A549 (cell line): ENCODE results near the gene CXXC5. TPM values are rescaled to one million over a fixed set of nuclear protein-coding genes. Genes with fewer than 3 reads are reported as not detected.

Experiments
- ATAC-seq, 2 experiments: fragments of 200-7000 bp in 1 of 2; fragments of >200 bp in 1 of 2; cut with Nextera tagmentation in 1 of 2; cut with Tn5 transposase in 1 of 2; 3 replicates each; pipeline versions ENCODE4 v1.8.0 to v1.9.1; 2018 to 2020; ENCODE audit warnings: mild to moderate bottlenecking in 1 of 2, moderate library complexity in 1 of 2
- CTCF ChIA-PET: fragments of 300-600 bp; sonication (Branson Sonifier 250); formaldehyde crosslinking; extraction: SDS; loops from one replicate; lab custom pipeline; 2021; ENCODE audit warnings: antibody characterized with exemption, inconsistent platforms; lab: Yijun Ruan, JAX
- POLR2A ChIA-PET: fragments of 350-600 bp; formaldehyde crosslinking; extraction: SDS; loops from one replicate; lab custom pipeline; 2021; ENCODE audit warnings: antibody characterized with exemption, inconsistent platforms; lab: Yijun Ruan, JAX
- DNase-seq, 2 experiments: peaks; one replicate each; pipeline versions ENCODE4 v3.0.0 to v3.0.0-alpha.2; 2011 to 2016; ENCODE audit warnings: low read depth in 1 of 2, low spot score in 1 of 2
- FAIRE-seq: peaks from 2 replicates; lab custom pipeline; 2011; peaks lifted over from hg19 to GRCh38; lab: Jason Lieb, UNC
- H3K27ac ChIP-seq, 2 experiments: fragments of >200 bp; sonication (Bioruptor Twin); formaldehyde crosslinking; 3 replicates each; pipeline ENCODE4 v1.5.1; 2016 to 2017
- H3K4me1 ChIP-seq: fragments of >200 bp; sonication (Bioruptor Twin); formaldehyde crosslinking; 3 replicates; pipeline ENCODE4 v1.6.1; 2016
- H3K4me2 ChIP-seq: fragments of >200 bp; sonication (Bioruptor Twin); formaldehyde crosslinking; 3 replicates; pipeline ENCODE4 v1.6.1; 2016
- H3K4me3 ChIP-seq: fragments of >200 bp; sonication (Bioruptor Twin); formaldehyde crosslinking; 3 replicates; pipeline ENCODE4 v1.5.1; 2016
- H3K9me3 ChIP-seq: fragments of >200 bp; sonication (Bioruptor Twin); formaldehyde crosslinking; 3 replicates; pipeline ENCODE4 v1.6.1; 2016
- BHLHE40 ChIP-seq: IDR thresholded peaks from 2 replicates; pipeline ENCODE4 v1.6.1; 2012; ENCODE audit warnings: low read depth, low read length, inconsistent platforms
- CBX8 ChIP-seq: fragments of 200-600 bp; sonication (generic); IDR thresholded peaks from 2 replicates; pipeline ENCODE4 v1.6.1; 2016
- CEBPB ChIP-seq, 2 experiments: fragments of >200 bp in 1 of 2; sonication (Bioruptor Twin) in 1 of 2; formaldehyde crosslinking in 1 of 2; IDR thresholded peaks; 2 replicates each; pipeline ENCODE4 v1.6.1; 2012 to 2016
- CHD2 ChIP-seq: fragments of 150-350 bp; IDR thresholded peaks from 2 replicates; pipeline ENCODE4 v1.6.1; 2014; ENCODE audit warnings: low read length; ENCODE audit not compliant: partially characterized antibody
- EHMT2 ChIP-seq: fragments of 200-600 bp; sonication (generic); IDR thresholded peaks from 2 replicates; pipeline ENCODE4 v1.6.1; 2016; ENCODE audit warnings: antibody characterized with exemption, low read depth, mild to moderate bottlenecking, moderate library complexity
- EP300 ChIP-seq, 2 experiments: fragments of >200 bp; sonication (Bioruptor Twin); formaldehyde crosslinking; IDR thresholded peaks; 2 replicates in 1 of 2; 3 replicates in 1 of 2; pipeline ENCODE4 v1.6.1; 2016 to 2017
- FOSB ChIP-seq: fragments of 250-450 bp; sonication (Bioruptor Pico); IDR thresholded peaks from 2 replicates; pipeline ENCODE4 v1.5.0; 2020; ENCODE audit warnings: mild to moderate bottlenecking, moderate library complexity
- HDAC2 ChIP-seq: fragments of 200-600 bp; sonication (generic); IDR thresholded peaks from 2 replicates; pipeline ENCODE4 v1.6.1; 2016
- HES2 ChIP-seq: fragments of >200 bp; sonication (Bioruptor Twin); formaldehyde crosslinking; IDR thresholded peaks from 2 replicates; pipeline ENCODE4 v1.6.1; 2016
- HEYL ChIP-seq: fragments of 250-450 bp; sonication (Bioruptor Pico); IDR thresholded peaks from 2 replicates; pipeline ENCODE4 v1.8.0; 2021; ENCODE audit warnings: mild to moderate bottlenecking, moderate library complexity
- HOXA7 ChIP-seq: fragments of 250-450 bp; sonication (Bioruptor Pico); IDR thresholded peaks from 2 replicates; pipeline ENCODE4 v1.5.0; 2020; ENCODE audit warnings: mild to moderate bottlenecking, moderate library complexity
- JUN ChIP-seq, 2 experiments: fragments of >200 bp; sonication (Bioruptor Twin); formaldehyde crosslinking; IDR thresholded peaks; 2 replicates in 1 of 2; 3 replicates in 1 of 2; pipeline ENCODE4 v1.6.1; 2016 to 2017
- KDM1A ChIP-seq: fragments of 200-600 bp; sonication (generic); IDR thresholded peaks from 2 replicates; pipeline ENCODE4 v1.6.1; 2016; ENCODE audit warnings: low read depth, mild to moderate bottlenecking
- MAZ ChIP-seq: fragments of 150-350 bp; IDR thresholded peaks from 2 replicates; pipeline ENCODE4 v1.6.1; 2014; ENCODE audit warnings: antibody characterized with exemption, low read depth, low read length, borderline replicate concordance
- NR3C1 ChIP-seq: fragments of >200 bp; sonication (Bioruptor Twin); formaldehyde crosslinking; IDR thresholded peaks from 3 replicates; pipeline ENCODE4 v1.6.1; 2017
- PBX3 ChIP-seq: IDR thresholded peaks from 2 replicates; pipeline ENCODE4 v1.6.1; 2012
- PHF8 ChIP-seq: fragments of 200-600 bp; sonication (generic); IDR thresholded peaks from 2 replicates; pipeline ENCODE4 v1.6.1; 2016; ENCODE audit warnings: low read depth, mild to moderate bottlenecking, antibody characterized with exemption, moderate library complexity, borderline replicate concordance
- POLR2A ChIP-seq: IDR thresholded peaks from 2 replicates; pipeline ENCODE4 v1.6.1; 2012; ENCODE audit warnings: mild to moderate bottlenecking, low read length
- POLR2AphosphoS2 ChIP-seq: conservative IDR thresholded peaks from 2 replicates; pipeline ENCODE4 v1.6.1; 2012; ENCODE audit warnings: low read length, improper control_type of control experiment, inconsistent platforms
- RAD21 ChIP-seq, 2 experiments: fragments of >200 bp in 1 of 2; sonication (Bioruptor Twin) in 1 of 2; formaldehyde crosslinking in 1 of 2; IDR thresholded peaks in 1 of 2; conservative IDR thresholded peaks in 1 of 2; 2 replicates in 1 of 2; 3 replicates in 1 of 2; pipeline ENCODE4 v1.6.1; 2012 to 2018; ENCODE audit warnings: inconsistent platforms in 1 of 2
- RFX5 ChIP-seq: fragments of 450-650 bp; IDR thresholded peaks from 2 replicates; pipeline ENCODE4 v1.7.1; 2014; ENCODE audit warnings: antibody characterized with exemption, mild to moderate bottlenecking, moderate library complexity
- ZNF302 ChIP-seq: fragments of 250-450 bp; sonication (Bioruptor Pico); IDR thresholded peaks from 2 replicates; pipeline ENCODE4 v1.9.0; 2021; ENCODE audit warnings: inconsistent platforms, mild to moderate bottlenecking, moderate library complexity
- ZSCAN20 ChIP-seq: fragments of 250-450 bp; sonication (Bioruptor Pico); IDR thresholded peaks from 2 replicates; pipeline ENCODE4 v1.8.0; 2022; ENCODE audit warnings: mild to moderate bottlenecking, moderate library complexity
- WGBS: methylation state at CpG from one replicate; pipeline ENCODE4 v1.1.6; 2017; ENCODE audit errors: missing lambda C conversion rate; 5-methylcytosine and 5-hydroxymethylcytosine counted together
- polyA plus RNA-seq, 4 experiments: library from polyadenylated mRNA; depleted of rRNA in 3 of 4; stranded (reverse); fragments of >200 nt; fragmentation: RNase III in 1 of 4; extraction: RNeasy Plus Mini Kit Qiagen cat#74134 plus additional on column Dnase treatment in 1 of 4; gene quantifications; 2 replicates in 3 of 4; 3 replicates in 1 of 4; pipeline ENCODE4 v1.2.3, GENCODE V29; 2011 to 2017
- TF ChIP-seq, protein P1 (sequence below): fragments of >200 bp; sonication (Bioruptor Twin); formaldehyde crosslinking; IDR thresholded peaks from 3 replicates; pipeline ENCODE4 v1.5.1; 2016
- TF ChIP-seq, protein P2 (sequence below): fragments of 200-600 bp; sonication (generic); IDR thresholded peaks from 2 replicates; pipeline ENCODE4 v1.6.1; 2016; ENCODE audit warnings: antibody characterized with exemption, mild to moderate bottlenecking, moderate library complexity
- TF ChIP-seq, protein P3 (sequence below): fragments of 450-650 bp; IDR thresholded peaks from 2 replicates; pipeline ENCODE4 v1.6.1; 2014; ENCODE audit warnings: antibody characterized with exemption

CXXC5 gene
- polyA plus RNA-seq, 2 of the 4 experiments (the other 2 are of a cell fraction): 18.1 to 32.5 TPM

GRCh38 chr5:139676406-139676805 lies 28.3 kb downstream of the CXXC5 start:
- ATAC-seq: no peak
- ChIA-PET CTCF (interaction anchor here (0.8 to 4.1 kb wide), 5 partner anchors 8 to 43 kb away, joined by 3 to 39 read pairs (median 8); no protein-coding TSS in a partner anchor), POLR2A (no interaction called here)

DNA sequence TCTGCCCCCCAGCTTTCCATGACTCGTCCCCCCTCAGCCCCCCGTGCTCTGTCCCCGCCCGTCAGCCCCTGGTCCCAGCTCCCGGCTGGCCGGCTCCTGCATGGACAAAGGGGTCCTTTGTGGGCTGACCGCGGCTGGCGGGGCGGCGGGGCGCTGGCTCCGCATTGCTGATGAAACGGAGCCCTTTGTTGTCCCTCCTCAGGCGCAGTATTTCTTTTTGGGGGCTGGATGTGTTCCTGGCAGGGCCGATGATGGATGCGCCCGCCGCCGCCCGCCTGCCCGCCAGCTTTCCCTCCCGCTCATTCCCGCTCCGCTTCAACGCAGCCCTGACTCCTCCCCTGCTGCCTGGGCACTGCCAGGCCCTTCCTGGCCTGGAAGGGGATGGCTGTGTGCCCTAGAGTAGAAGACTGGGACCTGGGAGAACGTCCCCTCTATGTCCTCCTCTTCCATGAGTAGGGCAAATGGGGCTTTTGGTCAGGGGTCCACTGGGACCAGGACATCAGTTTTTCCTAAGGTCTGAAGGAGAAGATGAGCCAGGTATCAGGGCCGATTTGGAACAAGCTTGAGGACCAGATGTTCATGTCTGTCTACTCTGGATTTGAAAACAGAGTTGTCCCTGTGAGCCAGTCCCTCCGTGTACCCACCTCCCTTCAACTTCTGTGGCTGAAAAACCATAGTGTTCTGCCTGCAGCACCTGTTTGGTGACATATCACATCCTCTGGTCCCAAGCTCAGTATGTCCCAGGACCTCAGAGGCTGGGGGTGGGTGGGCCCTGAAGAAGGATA lies 29.0 kb downstream of the CXXC5 start:
- POLR2A ChIA-PET: interaction anchor here (0.9 kb wide), 1 partner anchor 29 kb away, joined by 3 read pairs; the partner anchor contains the start of gene CXXC5
- DNase-seq: no peak
- WGBS: 91% methylated on average over 19 of the region's 29 CpGs
- H3K4me3 ChIP-seq: no peak overlapping the region
- no peaks in the 10 kb centered on the region for H3K9me3 ChIP-seq
- H3K4me1 ChIP-seq: peaks cover 20% of the 10 kb centered on the region; the same call in 2 of the 3 replicates
- CTCF ChIA-PET: interaction anchor here (0.6 to 4.1 kb wide), 6 partner anchors 12 to 308 kb away, joined by 3 to 39 read pairs (median 6); no protein-coding TSS in a partner anchor
- no peak overlapping the region for H3K4me2 ChIP-seq
- H3K27ac ChIP-seq: no peak overlapping the region; a peak in 1 of 6 replicates
- no peak for TF ChIP-seq POLR2A
- TF ChIP-seq CHD2: no peak
- TF ChIP-seq JUN (IDR thresholded peaks at IDR 0.05): no peak
- TF ChIP-seq, protein P1, sequence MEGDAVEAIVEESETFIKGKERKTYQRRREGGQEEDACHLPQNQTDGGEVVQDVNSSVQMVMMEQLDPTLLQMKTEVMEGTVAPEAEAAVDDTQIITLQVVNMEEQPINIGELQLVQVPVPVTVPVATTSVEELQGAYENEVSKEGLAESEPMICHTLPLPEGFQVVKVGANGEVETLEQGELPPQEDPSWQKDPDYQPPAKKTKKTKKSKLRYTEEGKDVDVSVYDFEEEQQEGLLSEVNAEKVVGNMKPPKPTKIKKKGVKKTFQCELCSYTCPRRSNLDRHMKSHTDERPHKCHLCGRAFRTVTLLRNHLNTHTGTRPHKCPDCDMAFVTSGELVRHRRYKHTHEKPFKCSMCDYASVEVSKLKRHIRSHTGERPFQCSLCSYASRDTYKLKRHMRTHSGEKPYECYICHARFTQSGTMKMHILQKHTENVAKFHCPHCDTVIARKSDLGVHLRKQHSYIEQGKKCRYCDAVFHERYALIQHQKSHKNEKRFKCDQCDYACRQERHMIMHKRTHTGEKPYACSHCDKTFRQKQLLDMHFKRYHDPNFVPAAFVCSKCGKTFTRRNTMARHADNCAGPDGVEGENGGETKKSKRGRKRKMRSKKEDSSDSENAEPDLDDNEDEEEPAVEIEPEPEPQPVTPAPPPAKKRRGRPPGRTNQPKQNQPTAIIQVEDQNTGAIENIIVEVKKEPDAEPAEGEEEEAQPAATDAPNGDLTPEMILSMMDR: no peak
- no peak for TF ChIP-seq KDM1A
- TF ChIP-seq HDAC2: no peak
- TF ChIP-seq, protein P2, sequence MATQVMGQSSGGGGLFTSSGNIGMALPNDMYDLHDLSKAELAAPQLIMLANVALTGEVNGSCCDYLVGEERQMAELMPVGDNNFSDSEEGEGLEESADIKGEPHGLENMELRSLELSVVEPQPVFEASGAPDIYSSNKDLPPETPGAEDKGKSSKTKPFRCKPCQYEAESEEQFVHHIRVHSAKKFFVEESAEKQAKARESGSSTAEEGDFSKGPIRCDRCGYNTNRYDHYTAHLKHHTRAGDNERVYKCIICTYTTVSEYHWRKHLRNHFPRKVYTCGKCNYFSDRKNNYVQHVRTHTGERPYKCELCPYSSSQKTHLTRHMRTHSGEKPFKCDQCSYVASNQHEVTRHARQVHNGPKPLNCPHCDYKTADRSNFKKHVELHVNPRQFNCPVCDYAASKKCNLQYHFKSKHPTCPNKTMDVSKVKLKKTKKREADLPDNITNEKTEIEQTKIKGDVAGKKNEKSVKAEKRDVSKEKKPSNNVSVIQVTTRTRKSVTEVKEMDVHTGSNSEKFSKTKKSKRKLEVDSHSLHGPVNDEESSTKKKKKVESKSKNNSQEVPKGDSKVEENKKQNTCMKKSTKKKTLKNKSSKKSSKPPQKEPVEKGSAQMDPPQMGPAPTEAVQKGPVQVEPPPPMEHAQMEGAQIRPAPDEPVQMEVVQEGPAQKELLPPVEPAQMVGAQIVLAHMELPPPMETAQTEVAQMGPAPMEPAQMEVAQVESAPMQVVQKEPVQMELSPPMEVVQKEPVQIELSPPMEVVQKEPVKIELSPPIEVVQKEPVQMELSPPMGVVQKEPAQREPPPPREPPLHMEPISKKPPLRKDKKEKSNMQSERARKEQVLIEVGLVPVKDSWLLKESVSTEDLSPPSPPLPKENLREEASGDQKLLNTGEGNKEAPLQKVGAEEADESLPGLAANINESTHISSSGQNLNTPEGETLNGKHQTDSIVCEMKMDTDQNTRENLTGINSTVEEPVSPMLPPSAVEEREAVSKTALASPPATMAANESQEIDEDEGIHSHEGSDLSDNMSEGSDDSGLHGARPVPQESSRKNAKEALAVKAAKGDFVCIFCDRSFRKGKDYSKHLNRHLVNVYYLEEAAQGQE: no peak
- TF ChIP-seq PBX3: no peak
- TF ChIP-seq MAZ: no peak
- TF ChIP-seq POLR2AphosphoS2: no peak
- no peak for TF ChIP-seq RFX5
- no peak for TF ChIP-seq HEYL (CRISPR knock-in tag)
- no peak for FAIRE-seq
- no peak for ATAC-seq

More at GRCh38 chr5:139676406-139676805, 28.3 kb downstream of the CXXC5 start:
- H3K4me2 ChIP-seq: no peak overlapping the region
- H3K9me3 ChIP-seq: no peaks in the 10 kb centered on the region
- H3K4me1 ChIP-seq: peaks cover 20% of the 10 kb centered on the region; the same call in 2 of the 3 replicates
- DNase-seq (no peak), FAIRE-seq (no peak)
- H3K27ac ChIP-seq: no peak overlapping the region; a peak in 1 of 6 replicates
- 93% methylated on average over 1 of the region's 3 CpGs for WGBS
- no peak overlapping the region for H3K4me3 ChIP-seq
- TF ChIP-seq ZSCAN20 (CRISPR knock-in tag) (no peak), MAZ (no peak), BHLHE40 (no peak), FOSB (CRISPR knock-in tag) (no peak), PHF8 (no peak), ZNF302 (no peak), HES2 (no peak), NR3C1 (no peak), HOXA7 (CRISPR knock-in tag) (no peak), CBX8 (no peak), EP300 (IDR thresholded peaks at IDR 0.05) (no peak), KDM1A (no peak), EHMT2 (no peak), RAD21 (conservative IDR thresholded peaks at IDR 0.05 in 1 of 2, IDR thresholded peaks at IDR 0.05 in 1 of 2) (no peak), CEBPB (IDR thresholded peaks at IDR 0.05) (no peak), PBX3 (no peak), CHD2 (no peak)
- TF ChIP-seq, protein P3, sequence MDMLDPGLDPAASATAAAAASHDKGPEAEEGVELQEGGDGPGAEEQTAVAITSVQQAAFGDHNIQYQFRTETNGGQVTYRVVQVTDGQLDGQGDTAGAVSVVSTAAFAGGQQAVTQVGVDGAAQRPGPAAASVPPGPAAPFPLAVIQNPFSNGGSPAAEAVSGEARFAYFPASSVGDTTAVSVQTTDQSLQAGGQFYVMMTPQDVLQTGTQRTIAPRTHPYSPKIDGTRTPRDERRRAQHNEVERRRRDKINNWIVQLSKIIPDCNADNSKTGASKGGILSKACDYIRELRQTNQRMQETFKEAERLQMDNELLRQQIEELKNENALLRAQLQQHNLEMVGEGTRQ: no peak
- TF ChIP-seq, protein P1: no peak
